Panc1 (cell line): ENCODE results near the gene FAAP100. TPM values are rescaled to one million over a fixed set of nuclear protein-coding genes. Genes with fewer than 3 reads are reported as not detected.

ENCODE experiments used
- ATAC-seq: fragments of 200-7000 bp; cut with Tn5 transposase; 2 replicates; pipeline ENCODE4 v1.9.1; 2020; ENCODE audit warnings: mild to moderate bottlenecking, moderate library complexity
- BruUV-seq: library from RNA; stranded (reverse); fragments of 400-500 nt; replicated peaks from 2 replicates; lab custom pipeline; 2021; lab: Mats Ljungman, UMichigan
- CTCF ChIA-PET: fragments of 300-600 bp; sonication (Branson Sonifier 250); formaldehyde crosslinking; loops from one replicate; lab custom pipeline; 2022; ENCODE audit warnings: antibody characterized with exemption; lab: Charles Lee
- POLR2A ChIA-PET: fragments of 300-600 bp; sonication (Branson Sonifier 250); formaldehyde crosslinking; loops from one replicate; lab custom pipeline; 2022; ENCODE audit warnings: antibody characterized with exemption; lab: Charles Lee
- DNase-seq: peaks from one replicate; pipeline ENCODE4 v3.0.0-alpha.2; 2010; ENCODE audit warnings: low read depth, low spot score
- H3K27ac ChIP-seq: 2 replicates; pipeline ENCODE4 v1.5.1; 2011; ENCODE audit warnings: mild to moderate bottlenecking, low read length, inconsistent platforms
- H3K27me3 ChIP-seq: fragments of 200-500 bp; sonication (Bioruptor generic); 2 replicates; pipeline ENCODE4 v1.6.0; 2014; ENCODE audit warnings: low read length, inconsistent platforms; ENCODE audit not compliant: control insufficient read depth, insufficient read depth
- H3K36me3 ChIP-seq: fragments of 200-500 bp; sonication (Bioruptor generic); 2 replicates; pipeline ENCODE4 v1.5.1; 2014; ENCODE audit warnings: inconsistent platforms, mild to moderate bottlenecking, low read length, moderate library complexity; ENCODE audit not compliant: control insufficient read depth, insufficient read depth
- H3K4me1 ChIP-seq: 2 replicates; pipeline ENCODE4 v1.5.1; 2011; ENCODE audit warnings: inconsistent platforms, mild to moderate bottlenecking, low read length, moderate library complexity; ENCODE audit not compliant: control insufficient read depth, insufficient read depth
- H3K4me3 ChIP-seq, 2 experiments: 2 replicates each; pipeline ENCODE4 v1.5.1; 2011 to 2012; ENCODE audit warnings: low read depth in 2 of 2, low read length in 2 of 2, mild to moderate bottlenecking in 2 of 2, inconsistent platforms in 1 of 2, moderate library complexity in 1 of 2
- H3K9me3 ChIP-seq: fragments of 200-500 bp; sonication (Bioruptor generic); 2 replicates; pipeline ENCODE4 v1.5.1; 2014; ENCODE audit warnings: low read depth, mild to moderate bottlenecking, inconsistent platforms, low read length, moderate library complexity; ENCODE audit not compliant: control insufficient read depth, insufficient read depth
- POLR2AphosphoS5 ChIP-seq: IDR thresholded peaks from 2 replicates; pipeline ENCODE4 v1.6.1; 2012; ENCODE audit warnings: mild to moderate bottlenecking, low read depth, low read length, moderate library complexity
- SIN3A ChIP-seq: IDR thresholded peaks from 2 replicates; pipeline ENCODE4 v1.6.1; 2012; ENCODE audit warnings: low read depth, mild to moderate bottlenecking, low read length, moderate library complexity, borderline replicate concordance; ENCODE audit not compliant: insufficient read depth
- TCF7L2 ChIP-seq: IDR thresholded peaks from 2 replicates; pipeline ENCODE4 v1.6.1; 2011; ENCODE audit warnings: mild to moderate bottlenecking, low read depth, low read length, inconsistent platforms
- in situ Hi-C: cut with HindIII; loops from 2 replicates; pipeline ENCODE4 v1.10.0; 2016; ENCODE audit warnings: low sequenced_read_pairs, low pct_unique_long_range_greater_than_20kb
- intact Hi-C: fragments of 100-400 bp; cut with micrococcal nuclease; formaldehyde crosslinking; loops from one replicate; pipeline ENCODE4 v1.10.0; 2022; ENCODE audit not compliant: unreplicated experiment
- total RNA-seq: library from RNA; stranded (reverse); gene quantifications from one replicate; pipeline ENCODE4 v1.2.1, GENCODE V29; 2021; ENCODE audit not compliant: unreplicated experiment
- TF ChIP-seq, protein P1 (sequence below), 2 experiments: IDR thresholded peaks; 2 replicates each; pipeline ENCODE4 v1.6.1; 2011 to 2012; ENCODE audit warnings: low read depth in 2 of 2, control low read depth in 1 of 2, low read length in 1 of 2, mild to moderate bottlenecking in 1 of 2, moderate library complexity in 1 of 2; ENCODE audit not compliant: insufficient read depth in 1 of 2
- TF ChIP-seq, protein P2 (sequence below): fragments of 450-650 bp; IDR thresholded peaks from 2 replicates; pipeline ENCODE4 v1.5.1; 2017; ENCODE audit warnings: mild to moderate bottlenecking

The FAAP100 gene
- total RNA-seq, 1 experiment from 2014 or later = 265 TPM

DNA sequence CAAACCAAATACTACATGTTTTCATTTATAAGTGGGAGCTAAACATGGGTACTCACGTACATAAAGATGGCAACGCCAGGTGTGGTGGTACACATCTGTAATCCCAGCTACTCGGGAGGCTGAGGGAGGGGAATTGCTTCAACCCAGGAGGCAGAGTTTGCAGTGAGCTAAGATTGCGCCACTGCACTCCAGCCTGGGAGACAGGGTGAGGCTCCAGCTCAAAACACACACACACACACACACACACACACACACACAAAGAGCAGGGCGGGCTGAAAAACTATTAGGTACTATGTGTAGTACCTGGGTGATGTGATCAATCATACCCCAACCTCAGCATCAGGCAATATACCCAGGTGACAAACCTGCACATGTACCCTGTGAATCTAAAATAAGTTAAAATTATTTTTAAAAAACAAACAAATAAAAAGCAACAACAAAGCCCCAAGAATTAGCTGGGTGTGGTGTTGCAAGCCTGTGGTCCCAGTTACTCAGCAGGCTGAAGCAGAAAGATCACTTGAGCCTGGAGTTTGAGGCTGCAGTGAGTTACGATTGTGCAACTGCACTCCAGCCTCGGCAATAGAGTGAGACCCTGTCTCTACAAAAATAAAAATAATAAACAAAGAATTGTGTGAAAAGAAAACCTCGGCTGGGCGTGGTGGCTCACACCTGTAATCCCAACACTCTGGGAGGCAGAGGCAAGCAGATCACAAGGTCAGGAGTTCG is 11.9 kb upstream of the FAAP100 start:
- peaks cover 93% of the 10 kb centered on the region for H3K4me1 ChIP-seq
- intact Hi-C loops = no loop called here
- BruUV-seq = no TSS peak
- H3K36me3 ChIP-seq = peaks cover 16% of the 10 kb centered on the region
- in situ Hi-C loops = no loop called here
- DNase-seq (no peak), ATAC-seq (no peak)
- H3K27me3 ChIP-seq = no peaks in the 10 kb centered on the region
- H3K27ac ChIP-seq = peak overlapping the region; percentile 100
- CTCF ChIA-PET = no interaction called here
- H3K4me3 ChIP-seq = no peak overlapping the region
- POLR2A ChIA-PET = interaction anchor here (0.6 to 0.8 kb wide), 3 partner anchors 12 to 680 kb away, joined by 5 to 6 read pairs (median 5); partner anchors contain the start of gene FAAP100
- no peaks in the 10 kb centered on the region for H3K9me3 ChIP-seq
- TF ChIP-seq SIN3A (no peak), TCF7L2 (no peak), POLR2AphosphoS5 (no peak)
- TF ChIP-seq, protein P1, sequence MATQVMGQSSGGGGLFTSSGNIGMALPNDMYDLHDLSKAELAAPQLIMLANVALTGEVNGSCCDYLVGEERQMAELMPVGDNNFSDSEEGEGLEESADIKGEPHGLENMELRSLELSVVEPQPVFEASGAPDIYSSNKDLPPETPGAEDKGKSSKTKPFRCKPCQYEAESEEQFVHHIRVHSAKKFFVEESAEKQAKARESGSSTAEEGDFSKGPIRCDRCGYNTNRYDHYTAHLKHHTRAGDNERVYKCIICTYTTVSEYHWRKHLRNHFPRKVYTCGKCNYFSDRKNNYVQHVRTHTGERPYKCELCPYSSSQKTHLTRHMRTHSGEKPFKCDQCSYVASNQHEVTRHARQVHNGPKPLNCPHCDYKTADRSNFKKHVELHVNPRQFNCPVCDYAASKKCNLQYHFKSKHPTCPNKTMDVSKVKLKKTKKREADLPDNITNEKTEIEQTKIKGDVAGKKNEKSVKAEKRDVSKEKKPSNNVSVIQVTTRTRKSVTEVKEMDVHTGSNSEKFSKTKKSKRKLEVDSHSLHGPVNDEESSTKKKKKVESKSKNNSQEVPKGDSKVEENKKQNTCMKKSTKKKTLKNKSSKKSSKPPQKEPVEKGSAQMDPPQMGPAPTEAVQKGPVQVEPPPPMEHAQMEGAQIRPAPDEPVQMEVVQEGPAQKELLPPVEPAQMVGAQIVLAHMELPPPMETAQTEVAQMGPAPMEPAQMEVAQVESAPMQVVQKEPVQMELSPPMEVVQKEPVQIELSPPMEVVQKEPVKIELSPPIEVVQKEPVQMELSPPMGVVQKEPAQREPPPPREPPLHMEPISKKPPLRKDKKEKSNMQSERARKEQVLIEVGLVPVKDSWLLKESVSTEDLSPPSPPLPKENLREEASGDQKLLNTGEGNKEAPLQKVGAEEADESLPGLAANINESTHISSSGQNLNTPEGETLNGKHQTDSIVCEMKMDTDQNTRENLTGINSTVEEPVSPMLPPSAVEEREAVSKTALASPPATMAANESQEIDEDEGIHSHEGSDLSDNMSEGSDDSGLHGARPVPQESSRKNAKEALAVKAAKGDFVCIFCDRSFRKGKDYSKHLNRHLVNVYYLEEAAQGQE (IDR thresholded peaks at IDR 0.05; ENCODE audit: insufficient read depth in 1 of 2, low read depth in 2 of 2, low read length in 1 of 2) = no peak
- TF ChIP-seq, protein P2, sequence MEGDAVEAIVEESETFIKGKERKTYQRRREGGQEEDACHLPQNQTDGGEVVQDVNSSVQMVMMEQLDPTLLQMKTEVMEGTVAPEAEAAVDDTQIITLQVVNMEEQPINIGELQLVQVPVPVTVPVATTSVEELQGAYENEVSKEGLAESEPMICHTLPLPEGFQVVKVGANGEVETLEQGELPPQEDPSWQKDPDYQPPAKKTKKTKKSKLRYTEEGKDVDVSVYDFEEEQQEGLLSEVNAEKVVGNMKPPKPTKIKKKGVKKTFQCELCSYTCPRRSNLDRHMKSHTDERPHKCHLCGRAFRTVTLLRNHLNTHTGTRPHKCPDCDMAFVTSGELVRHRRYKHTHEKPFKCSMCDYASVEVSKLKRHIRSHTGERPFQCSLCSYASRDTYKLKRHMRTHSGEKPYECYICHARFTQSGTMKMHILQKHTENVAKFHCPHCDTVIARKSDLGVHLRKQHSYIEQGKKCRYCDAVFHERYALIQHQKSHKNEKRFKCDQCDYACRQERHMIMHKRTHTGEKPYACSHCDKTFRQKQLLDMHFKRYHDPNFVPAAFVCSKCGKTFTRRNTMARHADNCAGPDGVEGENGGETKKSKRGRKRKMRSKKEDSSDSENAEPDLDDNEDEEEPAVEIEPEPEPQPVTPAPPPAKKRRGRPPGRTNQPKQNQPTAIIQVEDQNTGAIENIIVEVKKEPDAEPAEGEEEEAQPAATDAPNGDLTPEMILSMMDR = no peak

DNA sequence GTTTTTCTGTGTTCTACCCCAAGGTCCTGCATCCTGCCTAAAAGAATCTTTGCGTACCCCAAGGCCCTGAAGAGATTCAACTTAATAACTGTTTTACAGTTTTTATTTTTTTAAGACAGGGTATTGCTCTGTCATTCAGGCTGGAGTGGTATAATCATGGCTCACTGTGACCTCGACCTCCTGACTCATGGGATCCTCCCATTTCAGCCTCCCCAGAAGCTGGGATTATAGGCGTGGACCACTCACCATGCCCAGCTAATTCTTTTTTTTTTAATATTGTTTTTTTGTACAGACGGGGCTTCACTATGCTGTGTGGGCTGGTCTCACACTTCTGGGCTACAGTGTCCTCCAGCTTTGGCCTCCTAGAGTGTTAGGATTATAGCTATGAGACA is 9.3 kb upstream of the FAAP100 start:
- in situ Hi-C loops = no loop called here

More for the DNA sequence above, 9.3 kb upstream of the FAAP100 start:
- DNase-seq (no peak), ATAC-seq (no peak; the same call in 1 of the 2 replicates)
- Histone ChIP-seq H3K4me3 (no peak overlapping the region), H3K9me3 (no peaks in the 10 kb centered on the region), H3K27ac (peak overlapping the region; percentile 100), H3K36me3 (peaks cover 10% of the 10 kb centered on the region), H3K27me3 (no peaks in the 10 kb centered on the region), H3K4me1 (peaks cover 94% of the 10 kb centered on the region)
- BruUV-seq = no TSS peak
- POLR2A ChIA-PET = no interaction called here
- intact Hi-C loops = no loop called here
- CTCF ChIA-PET = no interaction called here
- TF ChIP-seq, protein P2 = no peak
- TF ChIP-seq TCF7L2 = no peak
- TF ChIP-seq, protein P1 (IDR thresholded peaks at IDR 0.05; ENCODE audit: insufficient read depth in 1 of 2, low read depth in 2 of 2, low read length in 1 of 2) = no peak
- TF ChIP-seq SIN3A = no peak
- no peak for TF ChIP-seq POLR2AphosphoS5
